ENCODE results near the gene FRMD8. TPM values are rescaled to one million over a fixed set of nuclear protein-coding genes. Genes with fewer than 3 reads are reported as not detected.

The FRMD8 gene
- total RNA-seq, 2 experiments from 2014 or later, result 53.9 to 61.3 TPM

DNA sequence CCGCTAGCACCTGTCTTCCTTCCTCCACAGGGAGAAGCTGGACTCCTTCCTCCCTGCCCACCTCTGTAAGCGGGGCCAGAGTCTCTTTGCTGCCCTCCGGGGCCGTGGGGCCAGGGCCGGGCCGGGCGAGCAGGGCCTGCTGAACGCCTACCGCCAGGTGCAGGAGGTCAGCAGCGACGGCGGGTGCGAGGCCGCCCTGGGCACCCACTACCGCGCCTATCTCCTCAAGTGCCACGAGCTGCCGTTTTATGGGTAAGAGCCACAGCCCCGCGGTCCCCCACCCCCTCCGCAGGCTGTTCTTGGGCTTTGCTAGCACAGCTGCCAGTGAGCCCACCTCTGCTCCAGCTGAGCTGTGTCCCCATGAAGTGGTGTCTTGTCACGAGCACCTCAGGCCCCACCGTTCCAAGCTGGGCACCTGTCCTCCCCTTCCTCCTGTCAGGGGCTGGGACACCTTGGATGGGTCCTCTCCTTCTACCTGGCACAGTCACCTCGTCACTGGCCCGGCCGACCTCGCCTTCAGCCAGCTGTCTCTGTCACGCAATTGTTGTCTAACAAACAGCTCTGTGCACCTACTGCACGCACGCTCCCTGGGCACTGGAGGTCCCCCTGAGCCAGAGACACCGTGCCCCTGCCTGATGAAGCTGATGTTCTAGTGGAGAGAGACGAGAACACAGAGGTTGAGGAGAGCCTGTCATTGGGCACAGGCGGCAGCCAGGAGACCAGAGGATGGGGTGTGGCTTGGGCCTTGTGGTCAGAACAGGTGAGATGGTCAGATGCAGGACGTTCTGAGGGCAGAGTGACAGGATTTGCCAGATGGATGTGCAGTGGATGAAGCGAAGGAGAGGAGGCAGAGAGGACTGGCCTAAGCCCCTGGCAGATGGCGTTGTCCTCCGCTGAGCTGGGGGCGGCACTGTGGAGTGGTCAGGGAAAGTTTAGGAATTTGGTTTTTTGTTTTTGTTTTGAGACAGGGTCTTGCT, 10.6 kb downstream of the FRMD8 start:
- no peaks in the 10 kb centered on the region for H3K9me3 Mint-ChIP-seq
- ChIA-PET POLR2A (interaction anchor here (0.9 to 21.7 kb wide), 4 partner anchors 9 to 105 kb away, joined by 3 to 501 read pairs (median 3); partner anchors contain the start of gene NEAT1), CTCF (interaction anchor here (0.9 to 1.1 kb wide), 2 partner anchors 9 to 68 kb away, joined by 3 to 4 read pairs; no protein-coding TSS in a partner anchor)
- no peak overlapping the region for H3K4me3 Mint-ChIP-seq
- H3K27me3 Mint-ChIP-seq, result no peaks in the 10 kb centered on the region
- no peak for DNase-seq
- peak overlapping the region; percentile 51 for H3K27ac Mint-ChIP-seq
- peaks cover 50% of the 10 kb centered on the region for H3K36me3 Mint-ChIP-seq (ENCODE audit: low read depth)
- H3K4me1 Mint-ChIP-seq, result peaks cover 6% of the 10 kb centered on the region

DNA sequence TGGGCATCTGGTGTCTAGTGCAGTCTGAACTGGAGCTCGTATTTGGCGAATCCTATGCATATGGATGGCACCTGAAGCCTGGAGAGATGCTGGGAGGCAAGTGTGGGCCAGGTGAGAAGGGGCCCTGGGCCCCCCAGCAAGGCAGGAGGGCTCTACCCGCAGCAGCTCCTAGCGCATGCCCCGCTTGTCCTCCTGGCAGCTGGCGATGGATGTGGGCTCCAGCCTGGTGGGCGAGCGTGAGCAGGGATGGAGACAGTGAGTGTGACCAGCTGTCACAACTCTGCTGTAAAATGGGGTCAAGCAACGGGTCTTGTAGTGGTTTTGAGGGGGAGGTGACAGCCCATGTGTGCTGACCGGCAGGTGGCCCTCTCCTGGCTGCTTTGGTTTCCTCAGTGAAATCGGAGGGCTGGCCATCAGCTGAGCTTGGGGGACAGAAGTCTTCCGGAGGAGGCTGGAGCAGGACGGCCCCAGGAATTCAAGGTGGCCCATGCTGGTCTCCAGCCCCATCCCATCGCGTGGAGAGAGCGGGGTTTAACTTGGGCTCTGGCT, 12.0 kb downstream of the FRMD8 start:
- no peak overlapping the region for H3K27ac Mint-ChIP-seq

GRCh38 chr11:65399249-65399648, 12.8 kb downstream of the FRMD8 start:
- Mint-ChIP-seq H3K27ac (no peak overlapping the region), H3K4me1 (peaks cover 5% of the 10 kb centered on the region), H3K4me3 (no peak overlapping the region), H3K9me3 (no peaks in the 10 kb centered on the region), H3K27me3 (no peaks in the 10 kb centered on the region), H3K36me3 (ENCODE audit: low read depth) (peaks cover 50% of the 10 kb centered on the region)
- CTCF ChIA-PET, result no interaction called here
- no peak for DNase-seq
- POLR2A ChIA-PET, result interaction anchor here (1.1 to 21.7 kb wide), 2 partner anchors 23 to 101 kb away, joined by 3 to 501 read pairs; partner anchors contain the start of gene NEAT1

More for the DNA sequence above, 12.0 kb downstream of the FRMD8 start:
- DNase-seq, result no peak
- no peaks in the 10 kb centered on the region for H3K27me3 Mint-ChIP-seq
- no peak overlapping the region for H3K4me3 Mint-ChIP-seq
- H3K9me3 Mint-ChIP-seq, result no peaks in the 10 kb centered on the region
- POLR2A ChIA-PET, result interaction anchor here (0.9 to 21.7 kb wide), 2 partner anchors 11 to 24 kb away, joined by 3 to 501 read pairs; partner anchors contain the start of gene NEAT1
- peaks cover 3% of the 10 kb centered on the region for H3K4me1 Mint-ChIP-seq
- CTCF ChIA-PET, result interaction anchor here (0.7 to 0.9 kb wide), 2 partner anchors 11 to 142 kb away, joined by 4 read pairs; no protein-coding TSS in a partner anchor
- H3K36me3 Mint-ChIP-seq (ENCODE audit: low read depth), result peaks cover 46% of the 10 kb centered on the region

- ChIA-PET CTCF (no interaction called here), POLR2A (interaction anchor here (1.1 to 1.6 kb wide), 4 partner anchors 13 to 100 kb away, joined by 3 to 5 read pairs (median 3); no protein-coding TSS in a partner anchor)
- Mint-ChIP-seq H3K9me3 (no peaks in the 10 kb centered on the region), H3K4me1 (peaks cover 5% of the 10 kb centered on the region), H3K27ac (no peak overlapping the region), H3K27me3 (no peaks in the 10 kb centered on the region), H3K36me3 (ENCODE audit: low read depth) (peaks cover 54% of the 10 kb centered on the region), H3K4me3 (no peak overlapping the region)
- DNase-seq, result no peak
These were observed 13.4 kb downstream of the FRMD8 start for GRCh38 chr11:65399845-65400244.

- H3K36me3 Mint-ChIP-seq (ENCODE audit: low read depth), result peaks cover 54% of the 10 kb centered on the region
- DNase-seq, result no peak
- H3K4me3 Mint-ChIP-seq, result no peak overlapping the region
- peaks cover 5% of the 10 kb centered on the region for H3K4me1 Mint-ChIP-seq
- ChIA-PET POLR2A (interaction anchor here (1.1 to 1.6 kb wide), 5 partner anchors 13 to 99 kb away, joined by 3 to 5 read pairs (median 3); no protein-coding TSS in a partner anchor), CTCF (interaction anchor here (0.6 kb wide), 1 partner anchor 283 kb away, joined by 3 read pairs; the partner anchor contains the start of gene ZNHIT2)
- no peak overlapping the region for H3K27ac Mint-ChIP-seq
- H3K27me3 Mint-ChIP-seq, result no peaks in the 10 kb centered on the region
- H3K9me3 Mint-ChIP-seq, result no peaks in the 10 kb centered on the region
These were observed 14.1 kb downstream of the FRMD8 start for GRCh38 chr11:65400307-65401072.

GRCh38 chr11:65401073-65401802, 14.8 kb downstream of the FRMD8 start:
- ChIA-PET POLR2A (interaction anchor here (1.2 to 1.6 kb wide), 4 partner anchors 14 to 96 kb away, joined by 3 to 5 read pairs (median 3); no protein-coding TSS in a partner anchor), CTCF (interaction anchor here (0.7 kb wide), 1 partner anchor 15 kb away, joined by 3 read pairs; no protein-coding TSS in a partner anchor)
- H3K4me3 Mint-ChIP-seq, result no peak overlapping the region
- no peaks in the 10 kb centered on the region for H3K27me3 Mint-ChIP-seq
- H3K9me3 Mint-ChIP-seq, result no peaks in the 10 kb centered on the region
- H3K27ac Mint-ChIP-seq, result no peak overlapping the region
- peaks cover 49% of the 10 kb centered on the region for H3K36me3 Mint-ChIP-seq (ENCODE audit: low read depth)
- H3K4me1 Mint-ChIP-seq, result peaks cover 5% of the 10 kb centered on the region
- no peak for DNase-seq

GRCh38 chr11:65401803-65402248, 15.4 kb downstream of the FRMD8 start:
- ChIA-PET CTCF (interaction anchor here (0.5 to 0.7 kb wide), 2 partner anchors 14 to 106 kb away, joined by 3 read pairs; no protein-coding TSS in a partner anchor), POLR2A (no interaction called here)
- no peak for DNase-seq
- Mint-ChIP-seq H3K36me3 (ENCODE audit: low read depth) (peaks cover 49% of the 10 kb centered on the region), H3K27me3 (no peaks in the 10 kb centered on the region), H3K4me3 (no peak overlapping the region), H3K9me3 (no peaks in the 10 kb centered on the region), H3K4me1 (peaks cover 5% of the 10 kb centered on the region), H3K27ac (no peak overlapping the region)

DNA sequence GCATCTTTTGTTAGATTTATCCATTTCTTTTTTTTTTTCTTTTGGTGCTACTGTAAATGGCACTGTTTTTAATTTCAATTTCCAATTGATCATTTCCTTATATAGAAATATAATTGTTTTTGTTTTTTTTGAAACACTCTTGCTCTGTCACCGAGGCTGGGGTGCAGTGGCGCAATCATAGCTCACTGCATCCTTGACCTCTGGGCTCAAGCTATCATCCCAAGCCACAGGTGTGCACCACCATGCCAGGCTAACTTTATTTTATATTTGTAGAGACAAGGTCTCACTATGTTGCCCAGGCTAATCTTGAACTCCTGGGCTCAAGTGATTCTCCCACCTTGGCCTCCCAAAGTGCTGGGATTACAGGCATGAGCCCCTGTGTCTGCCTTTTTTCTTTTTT, 16.4 kb downstream of the FRMD8 start:
- no peaks in the 10 kb centered on the region for H3K27me3 Mint-ChIP-seq
- H3K9me3 Mint-ChIP-seq, result no peaks in the 10 kb centered on the region
- peaks cover 2% of the 10 kb centered on the region for H3K4me1 Mint-ChIP-seq
- H3K27ac Mint-ChIP-seq, result no peak overlapping the region
- POLR2A ChIA-PET, result no interaction called here
- no peak overlapping the region for H3K4me3 Mint-ChIP-seq
- peaks cover 43% of the 10 kb centered on the region for H3K36me3 Mint-ChIP-seq (ENCODE audit: low read depth)
- no peak for DNase-seq
- CTCF ChIA-PET, result interaction anchor here (0.5 to 1.1 kb wide), 2 partner anchors 13 to 66 kb away, joined by 3 read pairs; no protein-coding TSS in a partner anchor

DNA sequence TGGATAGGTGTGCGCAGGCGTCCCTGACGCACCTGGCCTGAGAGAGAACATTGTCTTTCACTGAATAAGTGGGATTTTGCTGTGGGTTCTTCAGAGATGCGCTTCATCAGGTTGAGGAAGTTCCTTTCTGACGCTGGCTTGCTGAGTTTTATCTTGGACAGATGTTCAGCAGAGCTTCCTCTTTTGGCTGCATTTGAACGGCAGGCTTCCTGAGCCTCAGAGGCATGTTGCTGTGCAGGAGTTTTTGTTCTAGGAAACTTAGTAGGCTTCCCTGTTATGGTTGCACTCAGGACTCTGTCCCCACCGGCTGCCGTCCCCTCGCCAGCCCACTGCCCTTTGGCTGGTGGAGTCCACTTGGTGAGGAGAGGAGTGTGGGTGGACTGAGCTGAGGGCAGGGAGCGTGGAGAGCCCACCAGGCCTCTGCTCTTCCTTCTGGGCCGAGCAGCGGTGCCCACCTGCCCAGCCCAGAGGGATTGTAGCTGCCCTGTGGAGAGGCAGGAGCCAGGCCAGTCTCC, 17.2 kb downstream of the FRMD8 start:
- Mint-ChIP-seq H3K4me1 (peaks cover 2% of the 10 kb centered on the region), H3K9me3 (no peaks in the 10 kb centered on the region), H3K36me3 (ENCODE audit: low read depth) (peaks cover 40% of the 10 kb centered on the region), H3K4me3 (no peak overlapping the region), H3K27me3 (no peaks in the 10 kb centered on the region), H3K27ac (no peak overlapping the region)
- no peak for DNase-seq
- ChIA-PET CTCF (no interaction called here), POLR2A (interaction anchor here (1.7 to 2.7 kb wide), 2 partner anchors 11 to 14 kb away, joined by 4 to 10 read pairs; no protein-coding TSS in a partner anchor)

GRCh38 chr11:65404210-65404609, 17.8 kb downstream of the FRMD8 start:
- no peaks in the 10 kb centered on the region for H3K27me3 Mint-ChIP-seq
- ChIA-PET POLR2A (interaction anchor here (1.1 to 2.7 kb wide), 3 partner anchors 11 to 23 kb away, joined by 4 to 10 read pairs (median 4); no protein-coding TSS in a partner anchor), CTCF (no interaction called here)
- peaks cover 45% of the 10 kb centered on the region for H3K36me3 Mint-ChIP-seq (ENCODE audit: low read depth)
- H3K4me3 Mint-ChIP-seq, result no peak overlapping the region
- no peak for DNase-seq
- H3K27ac Mint-ChIP-seq, result no peak overlapping the region
- H3K4me1 Mint-ChIP-seq, result peaks cover 2% of the 10 kb centered on the region
- H3K9me3 Mint-ChIP-seq, result no peaks in the 10 kb centered on the region

DNA sequence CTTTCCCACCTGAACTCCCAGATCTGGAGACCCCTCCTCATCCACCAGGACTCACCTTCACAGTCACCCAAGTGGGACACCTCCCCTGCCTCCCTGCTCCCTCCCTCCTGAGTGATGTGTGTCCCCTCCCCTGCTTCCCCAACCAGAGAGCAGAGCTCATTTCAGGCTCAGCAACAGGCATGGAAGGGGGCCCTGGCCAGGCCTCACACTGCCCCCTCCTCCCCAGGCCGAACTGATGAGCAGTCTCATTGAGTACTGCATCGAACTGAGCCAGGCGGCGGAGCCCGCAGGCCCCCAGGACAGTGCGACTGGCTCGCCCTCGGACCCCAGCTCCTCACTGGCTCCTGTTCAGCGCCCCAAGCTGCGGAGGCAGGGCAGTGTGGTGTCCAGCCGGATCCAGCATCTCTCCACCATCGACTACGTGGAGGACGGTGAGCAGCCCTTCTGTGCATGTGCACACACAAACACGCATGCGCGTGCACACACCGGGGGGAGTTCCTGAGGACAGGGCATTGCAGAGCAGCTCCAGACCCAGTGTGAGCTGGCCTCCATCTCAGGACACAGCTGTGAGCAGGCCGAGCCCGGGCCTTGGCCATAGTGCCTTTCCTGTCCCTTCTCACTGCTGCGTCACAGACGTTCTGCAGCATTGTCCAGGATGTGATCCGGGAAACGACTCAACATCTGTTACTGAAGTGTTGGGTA, 18.4 kb downstream of the FRMD8 start:
- ChIA-PET CTCF (no interaction called here), POLR2A (interaction anchor here (1.1 to 2.7 kb wide), 4 partner anchors 10 to 210 kb away, joined by 3 to 10 read pairs (median 4); no protein-coding TSS in a partner anchor)
- DNase-seq, result no peak
- Mint-ChIP-seq H3K27ac (no peak overlapping the region), H3K36me3 (ENCODE audit: low read depth) (peaks cover 43% of the 10 kb centered on the region), H3K9me3 (no peaks in the 10 kb centered on the region), H3K4me3 (no peak overlapping the region), H3K4me1 (peaks cover 2% of the 10 kb centered on the region), H3K27me3 (no peaks in the 10 kb centered on the region)

All from activated CD4-positive, alpha-beta memory T cell treated with anti-CD3 and anti-CD28 coated beads, Interleukin-2, amount 10 ng/mL, durations not matched to agents 7 days and 5 days (primary cell).